Activated CD4-positive, alpha-beta T cell treated with anti-CD3 and anti-CD28 coated beads, Interleukin-2, amount 10 ng/mL, durations not matched to agents 7 days and 5 days (primary cell): ENCODE data around the gene MANEA. TPM values are rescaled to one million over a fixed set of nuclear protein-coding genes. Genes with fewer than 3 reads are reported as not detected.
"Not testable (repeated sequence)": the region's sequence is repeated elsewhere in the genome, so short reads cannot be mapped to it uniquely, and the experiment has no call there.

Experiments
- CTCF ChIA-PET: fragments of 350-600 bp; sonication (Branson Sonifier 250); formaldehyde crosslinking; loops from one replicate; lab custom pipeline; 2021; ENCODE audit warnings: antibody characterized with exemption; lab: Charles Lee
- POLR2A ChIA-PET: fragments of 350-600 bp; sonication (Branson Sonifier 250); formaldehyde crosslinking; loops from one replicate; lab custom pipeline; 2021; ENCODE audit warnings: antibody characterized with exemption; lab: Charles Lee
- DNase-seq: peaks from one replicate; pipeline ENCODE4 v3.0.0-alpha.2; 2020
- H3K27ac Mint-ChIP-seq: one replicate; pipeline ENCODE4 v1.8.0; 2021; ENCODE audit warnings: mild to moderate bottlenecking, moderate library complexity, mixed read lengths
- H3K27me3 Mint-ChIP-seq: one replicate; pipeline ENCODE4 v1.8.0; 2021; ENCODE audit warnings: mixed read lengths
- H3K36me3 Mint-ChIP-seq: one replicate; pipeline ENCODE4 v1.8.0; 2021; ENCODE audit warnings: low read depth, mixed read lengths
- H3K4me1 Mint-ChIP-seq: one replicate; pipeline ENCODE4 v1.8.0; 2021; ENCODE audit warnings: mixed read lengths
- H3K4me3 Mint-ChIP-seq: one replicate; pipeline ENCODE4 v1.8.0; 2021; ENCODE audit warnings: mild to moderate bottlenecking, moderate library complexity, mixed read lengths
- H3K9me3 Mint-ChIP-seq: one replicate; pipeline ENCODE4 v1.8.0; 2021; ENCODE audit warnings: mixed read lengths
- total RNA-seq, 2 experiments: library from RNA; stranded (reverse); gene quantifications; one replicate each; pipeline ENCODE4 v1.2.3, GENCODE V29; 2021

MANEA gene
- total RNA-seq, 2 experiments from 2014 or later, result 27.3 to 31.4 TPM

DNA sequence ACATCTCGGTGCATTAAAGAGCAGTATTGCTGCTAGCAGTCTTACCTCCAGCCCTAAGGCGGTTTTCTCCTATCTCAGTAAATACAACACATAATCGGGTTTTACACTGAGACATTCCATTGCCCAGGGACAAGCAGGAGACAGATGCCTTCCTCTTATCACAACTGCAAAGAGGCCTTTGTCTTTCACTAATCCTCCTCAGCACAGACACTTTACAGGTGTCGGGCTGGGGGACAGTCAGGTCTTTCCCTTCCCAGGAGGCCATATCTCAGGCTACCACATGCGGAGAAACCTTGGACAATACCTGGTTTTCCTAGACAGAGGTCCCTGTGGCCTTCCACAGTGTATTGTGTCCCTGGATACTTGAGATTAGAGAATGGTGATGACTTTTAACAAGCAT, 16.4 kb upstream of the MANEA start:
- CTCF ChIA-PET, DNase-seq, H3K27me3 Mint-ChIP-seq, H3K4me3 Mint-ChIP-seq, H3K9me3 Mint-ChIP-seq, POLR2A ChIA-PET, H3K4me1 Mint-ChIP-seq, H3K27ac Mint-ChIP-seq, H3K36me3 Mint-ChIP-seq: not testable (repeated sequence)

DNA sequence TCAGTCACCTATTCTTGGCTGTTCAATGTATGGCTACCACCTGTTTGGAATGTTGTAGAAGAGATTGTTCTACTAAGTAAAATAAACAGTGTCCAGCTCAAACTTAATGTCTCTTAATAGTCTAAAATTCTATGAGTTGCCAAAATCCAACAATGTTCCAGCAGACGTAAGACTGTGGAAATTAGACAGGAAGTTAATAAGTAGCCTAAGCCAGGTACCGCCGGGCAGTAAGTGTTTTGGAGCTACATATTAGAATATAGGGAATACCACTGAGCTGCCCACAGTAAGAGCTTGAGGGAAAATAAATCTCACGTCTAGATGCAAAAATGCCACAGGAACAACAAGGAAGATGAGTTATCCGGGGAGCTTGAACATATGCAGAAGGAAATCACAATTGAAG, 7.8 kb upstream of the MANEA start:
- H3K27ac Mint-ChIP-seq, result no peak overlapping the region
- no peaks in the 10 kb centered on the region for H3K9me3 Mint-ChIP-seq
- H3K4me3 Mint-ChIP-seq, result no peak overlapping the region
- no peaks in the 10 kb centered on the region for H3K27me3 Mint-ChIP-seq
- ChIA-PET POLR2A (interaction anchor here (0.5 kb wide), 1 partner anchor 1327 kb away, joined by 3 read pairs; no protein-coding TSS in a partner anchor), CTCF (no interaction called here)
- DNase-seq, result no peak
- peaks cover 8% of the 10 kb centered on the region for H3K36me3 Mint-ChIP-seq
- peaks cover 20% of the 10 kb centered on the region for H3K4me1 Mint-ChIP-seq

GRCh38 chr6:95572098-95572497, 5.2 kb upstream of the MANEA start:
- POLR2A ChIA-PET, result no interaction called here
- Mint-ChIP-seq H3K36me3 (peaks cover 8% of the 10 kb centered on the region), H3K4me1 (peaks cover 30% of the 10 kb centered on the region), H3K27ac (no peak overlapping the region), H3K27me3 (no peaks in the 10 kb centered on the region), H3K4me3 (no peak overlapping the region), H3K9me3 (no peaks in the 10 kb centered on the region)
- CTCF ChIA-PET, result no interaction called here
- DNase-seq, result no peak

DNA sequence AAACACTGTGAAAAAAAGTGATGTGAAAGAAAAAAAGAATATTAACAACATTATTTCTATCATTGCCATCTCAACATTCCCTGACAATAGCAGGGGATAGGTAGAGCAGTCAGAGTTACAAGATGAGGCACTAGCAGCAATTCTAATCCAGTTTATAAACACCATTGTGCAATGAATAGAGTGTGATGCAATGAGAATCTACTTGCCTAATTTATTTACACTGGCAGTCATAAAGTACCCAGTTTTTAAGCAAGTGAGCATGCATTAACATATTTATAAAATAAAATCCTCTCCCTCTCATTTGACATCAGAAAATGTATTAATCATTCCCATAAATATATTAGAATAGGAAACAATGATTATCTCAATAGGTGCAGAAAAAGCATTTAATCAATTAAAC, 2.5 kb upstream of the MANEA start:
- ChIA-PET POLR2A (no interaction called here), CTCF (no interaction called here)
- Mint-ChIP-seq H3K4me1 (peaks cover 46% of the 10 kb centered on the region), H3K36me3 (peaks cover 17% of the 10 kb centered on the region), H3K27ac (peak overlapping the region; percentile 100), H3K4me3 (peak overlapping the region; percentile 89), H3K27me3 (no peaks in the 10 kb centered on the region), H3K9me3 (no peaks in the 10 kb centered on the region)
- DNase-seq, result no peak

DNA sequence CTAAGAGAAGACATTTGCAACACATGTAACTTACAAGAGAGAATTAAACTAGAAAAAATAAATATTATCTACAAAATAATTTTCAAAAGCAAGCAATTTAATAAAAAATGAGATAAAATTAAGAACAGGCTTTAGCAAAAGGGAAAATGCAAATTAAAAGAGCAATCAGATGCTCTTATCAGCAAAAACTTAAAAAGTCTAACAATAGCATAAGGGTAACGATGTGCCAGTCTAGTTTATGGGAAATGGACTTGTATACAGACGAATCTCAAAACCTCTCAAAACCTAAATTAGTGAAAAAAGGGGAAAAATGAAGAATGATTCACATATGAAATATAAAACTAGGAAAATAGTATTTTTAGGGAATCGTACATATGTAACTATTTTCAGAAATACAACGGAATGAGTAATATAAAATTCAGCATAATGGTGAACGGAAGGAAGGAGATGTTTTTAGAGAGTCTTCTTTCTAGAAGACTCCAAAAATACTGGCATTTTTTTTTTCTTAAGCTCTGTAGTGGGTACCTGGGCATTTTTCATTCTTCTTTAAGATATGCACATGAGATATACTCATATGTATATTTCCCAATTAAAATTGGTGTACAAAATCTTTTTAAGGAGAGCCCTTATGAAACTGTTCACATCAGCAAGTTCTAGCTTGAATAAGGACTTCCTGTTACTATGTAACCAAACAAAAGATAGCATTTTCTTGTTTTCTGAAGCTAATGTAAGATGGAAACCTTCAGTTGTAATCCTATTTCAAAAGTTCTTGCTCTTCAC, 927 bp upstream of the MANEA start:
- peak overlapping the region; percentile 89 for H3K4me3 Mint-ChIP-seq
- no peaks in the 10 kb centered on the region for H3K9me3 Mint-ChIP-seq
- peak overlapping the region; percentile 100 for H3K27ac Mint-ChIP-seq
- H3K36me3 Mint-ChIP-seq, result peaks cover 24% of the 10 kb centered on the region
- POLR2A ChIA-PET, result no interaction called here
- H3K27me3 Mint-ChIP-seq, result no peaks in the 10 kb centered on the region
- peaks cover 54% of the 10 kb centered on the region for H3K4me1 Mint-ChIP-seq
- CTCF ChIA-PET, result interaction anchor here (1.6 kb wide), 1 partner anchor 10 kb away, joined by 4 read pairs; no protein-coding TSS in a partner anchor
- no peak for DNase-seq

- no peak for DNase-seq
- Mint-ChIP-seq H3K27ac (peak overlapping the region; percentile 100), H3K9me3 (no peaks in the 10 kb centered on the region), H3K4me1 (peaks cover 54% of the 10 kb centered on the region), H3K27me3 (no peaks in the 10 kb centered on the region), H3K36me3 (peaks cover 26% of the 10 kb centered on the region), H3K4me3 (peak overlapping the region; percentile 89)
- CTCF ChIA-PET, result interaction anchor here (1.6 kb wide), 1 partner anchor 10 kb away, joined by 4 read pairs; no protein-coding TSS in a partner anchor
- POLR2A ChIA-PET, result no interaction called here
Observed at GRCh38 chr6:95576998-95577303, 384 bp upstream of the MANEA start.

DNA sequence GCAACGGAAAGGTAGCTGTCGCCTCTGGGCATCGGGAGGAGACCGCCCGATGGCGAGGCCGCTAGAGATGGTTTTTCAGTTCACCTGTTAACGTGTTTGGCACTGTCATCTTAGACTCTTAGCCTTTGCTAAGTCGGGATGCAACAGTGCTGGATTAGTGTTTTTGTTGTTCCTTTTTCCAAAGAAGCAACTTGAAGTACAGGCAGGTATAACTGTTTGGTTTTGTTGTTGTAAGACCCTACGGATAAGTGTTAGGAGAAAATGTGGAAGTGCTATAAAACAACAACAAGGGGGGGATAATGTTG, 723 bp downstream of the MANEA start:
- Mint-ChIP-seq H3K4me3 (peak overlapping the region; percentile 89), H3K27ac (peak overlapping the region; percentile 100), H3K36me3 (peaks cover 34% of the 10 kb centered on the region), H3K27me3 (no peaks in the 10 kb centered on the region), H3K4me1 (peaks cover 47% of the 10 kb centered on the region), H3K9me3 (no peaks in the 10 kb centered on the region)
- ChIA-PET POLR2A (no interaction called here), CTCF (no interaction called here)
- DNase-seq, result no peak

DNA sequence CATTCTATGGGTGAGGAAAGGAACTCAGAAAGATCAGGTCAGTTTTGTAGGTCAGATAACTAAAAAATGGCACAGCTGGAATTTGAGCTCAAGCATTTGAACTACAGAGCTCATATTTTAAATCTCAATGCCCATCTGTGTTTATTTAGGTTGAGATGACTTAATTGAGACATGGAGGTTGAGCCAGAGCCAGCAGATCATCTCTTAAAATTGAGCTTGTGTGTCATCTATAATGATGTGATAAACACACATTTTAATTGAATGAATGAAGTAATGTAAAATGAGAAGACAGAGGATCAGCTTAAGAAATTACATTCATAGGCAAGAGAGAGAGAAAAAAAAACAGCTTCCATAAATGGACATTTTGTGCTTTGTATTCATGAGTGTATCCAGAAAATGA, 3.7 kb downstream of the MANEA start:
- POLR2A ChIA-PET, result no interaction called here
- Mint-ChIP-seq H3K4me3 (no peak overlapping the region), H3K4me1 (peaks cover 29% of the 10 kb centered on the region), H3K36me3 (peaks cover 41% of the 10 kb centered on the region), H3K9me3 (peaks cover 12% of the 10 kb centered on the region), H3K27me3 (no peaks in the 10 kb centered on the region), H3K27ac (no peak overlapping the region)
- no peak for DNase-seq
- CTCF ChIA-PET, result no interaction called here

DNA sequence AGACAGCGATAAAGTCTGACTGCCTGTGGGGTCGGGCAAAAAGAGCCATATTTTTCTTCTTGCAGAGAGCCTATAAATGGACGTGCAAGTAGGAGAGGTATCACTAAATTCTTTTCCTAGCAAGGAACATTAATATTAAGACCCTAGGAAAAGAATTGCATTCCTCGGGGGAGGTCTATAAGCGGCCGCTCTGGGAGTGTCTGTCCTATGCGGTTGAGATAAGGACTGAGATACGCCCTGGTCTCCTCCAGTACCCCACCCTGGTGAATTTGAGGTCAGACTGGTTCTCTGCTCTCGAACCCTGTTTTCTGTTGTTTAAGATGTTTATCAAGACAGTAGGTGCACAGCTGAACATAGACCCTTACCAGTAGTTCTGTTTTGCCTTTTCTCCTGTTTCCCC, 6.9 kb downstream of the MANEA start:
- CTCF ChIA-PET, POLR2A ChIA-PET, H3K27me3 Mint-ChIP-seq, DNase-seq, H3K4me3 Mint-ChIP-seq, H3K27ac Mint-ChIP-seq: not testable (repeated sequence)
- Mint-ChIP-seq H3K9me3 (peaks cover 12% of the 10 kb centered on the region), H3K4me1 (peaks cover 34% of the 10 kb centered on the region), H3K36me3 (peaks cover 49% of the 10 kb centered on the region)

- POLR2A ChIA-PET, result no interaction called here
- Mint-ChIP-seq H3K36me3 (peaks cover 56% of the 10 kb centered on the region), H3K27me3 (no peaks in the 10 kb centered on the region), H3K27ac (peak overlapping the region; percentile 85), H3K4me3 (peak overlapping the region; percentile 68), H3K9me3 (peaks cover 19% of the 10 kb centered on the region), H3K4me1 (peaks cover 29% of the 10 kb centered on the region)
- CTCF ChIA-PET, result interaction anchor here (1.1 kb wide), 1 partner anchor 12 kb away, joined by 3 read pairs; no protein-coding TSS in a partner anchor
- no peak for DNase-seq
Observed at GRCh38 chr6:95587989-95588388, 10.7 kb downstream of the MANEA start.

GRCh38 chr6:95589067-95589466, 11.7 kb downstream of the MANEA start:
- Mint-ChIP-seq H3K27ac (no peak overlapping the region), H3K9me3 (peaks cover 14% of the 10 kb centered on the region), H3K36me3 (peaks cover 52% of the 10 kb centered on the region), H3K4me3 (no peak overlapping the region), H3K4me1 (peaks cover 29% of the 10 kb centered on the region), H3K27me3 (no peaks in the 10 kb centered on the region)
- ChIA-PET CTCF (no interaction called here), POLR2A (no interaction called here)
- no peak for DNase-seq

GRCh38 chr6:95589826-95590570, 12.7 kb downstream of the MANEA start:
- ChIA-PET CTCF (interaction anchor here (0.6 kb wide), 1 partner anchor 181 kb away, joined by 4 read pairs; no protein-coding TSS in a partner anchor), POLR2A (no interaction called here)
- no peak for DNase-seq
- Mint-ChIP-seq H3K4me3 (no peak overlapping the region), H3K9me3 (peaks cover 7% of the 10 kb centered on the region), H3K27me3 (no peaks in the 10 kb centered on the region), H3K27ac (no peak overlapping the region), H3K4me1 (peaks cover 32% of the 10 kb centered on the region), H3K36me3 (peaks cover 44% of the 10 kb centered on the region)

DNA sequence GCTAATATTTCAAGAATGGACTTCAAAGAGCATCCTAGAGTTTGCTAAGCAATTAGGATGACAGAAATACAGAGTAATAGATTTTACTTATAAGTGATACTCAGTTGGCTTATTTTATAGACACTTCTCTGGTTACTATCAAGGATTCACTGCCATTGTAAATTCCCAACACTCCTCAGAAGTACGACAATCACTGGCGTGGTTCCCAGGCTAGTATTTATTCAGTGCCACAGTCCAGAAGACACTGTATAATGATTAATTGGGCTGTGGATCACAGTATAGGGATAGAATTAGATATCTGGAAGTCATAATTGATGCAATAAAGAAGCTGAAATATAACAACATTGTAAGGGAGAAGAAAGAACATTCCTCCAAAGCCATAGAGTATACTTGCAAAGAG, 15.7 kb downstream of the MANEA start:
- Mint-ChIP-seq H3K9me3 (peaks cover 7% of the 10 kb centered on the region), H3K4me3 (no peak overlapping the region), H3K36me3 (peaks cover 38% of the 10 kb centered on the region), H3K27ac (no peak overlapping the region), H3K27me3 (no peaks in the 10 kb centered on the region), H3K4me1 (peaks cover 23% of the 10 kb centered on the region)
- ChIA-PET CTCF (no interaction called here), POLR2A (no interaction called here)
- no peak for DNase-seq
